K562 (cell line): ENCODE results near the gene C1orf122. TPM values are rescaled to one million over a fixed set of nuclear protein-coding genes. Genes with fewer than 3 reads are reported as not detected.
A peak's percentile ranks its signal among the peaks of the same experiment; 100 is the strongest.

Experiments used
- BHLHE40 ChIP-seq: IDR thresholded peaks from 2 replicates; pipeline ENCODE4 v1.6.1; 2011; ENCODE audit warnings: low read length, improper control_type of control experiment
- ELF4 ChIP-seq: fragments of 450-650 bp; formaldehyde crosslinking; IDR thresholded peaks from 2 replicates; pipeline ENCODE4 v1.4.0; 2022; ENCODE audit warnings: missing genetic modification characterization
- GTF2E2 ChIP-seq: fragments of 200-800 bp; sonication (Bioruptor generic); IDR thresholded peaks from 2 replicates; pipeline ENCODE4 v1.6.1; 2016; ENCODE audit warnings: missing genetic modification characterization, missing compliant biosample characterization
- KLF10 ChIP-seq: fragments of 250-450 bp; sonication (Bioruptor Pico); IDR thresholded peaks from 2 replicates; pipeline ENCODE4 v1.6.1; 2021; ENCODE audit warnings: matching md5 sums
- MCM2 ChIP-seq: fragments of 450-650 bp; IDR thresholded peaks from 2 replicates; pipeline ENCODE4 v1.6.1; 2017; ENCODE audit warnings: low read depth, mild to moderate bottlenecking
- PRMT5 ChIP-seq: sonication (generic); formaldehyde crosslinking; IDR thresholded peaks from 2 replicates; pipeline ENCODE4 v1.5.0; 2020; ENCODE audit warnings: missing genetic modification reagents
- SPI1 ChIP-seq: IDR thresholded peaks from 2 replicates; pipeline ENCODE4 v1.6.1; 2011; ENCODE audit warnings: low read depth, low read length, control low read depth, borderline replicate concordance
- ZNF445 ChIP-seq: fragments of 250-450 bp; sonication (Bioruptor Pico); IDR thresholded peaks from 2 replicates; pipeline ENCODE4 v1.4.0; 2020; ENCODE audit warnings: low read depth, mild to moderate bottlenecking, moderate library complexity
- polyA plus RNA-seq, 8 experiments: library from polyadenylated mRNA; depleted of rRNA in 4 of 8; stranded (reverse) in 5 of 8; unstranded in 3 of 8; fragments of >200 nt; fragmentation: Nextera tagmentation in 2 of 8; fragmentation: Illumina TruSeq in 1 of 8; extraction: Ambion mirVana in 2 of 8; extraction: Trizol in 1 of 8; gene quantifications; 2 replicates each; pipeline versions ENCODE4 v1.2.1 to v1.2.3, GENCODE V29; 2011 to 2014; ENCODE audit warnings: inconsistent platforms in 1 of 8, missing spikeins in 1 of 8
- total RNA-seq, 7 experiments: library from RNA; depleted of rRNA in 6 of 7; stranded (reverse); fragments of >200 nt in 6 of 7; fragmentation: Illumina TruSeq in 2 of 7; extraction: Trizol in 2 of 7; gene quantifications; 2 replicates each; pipeline versions ENCODE4 v1.2.1 to v1.2.3, GENCODE V29; 2011 to 2021; ENCODE audit warnings: low replicate concordance in 1 of 7
- TF ChIP-seq, protein P1 (sequence below): fragments of 250-450 bp; sonication (Bioruptor Pico); IDR thresholded peaks from 2 replicates; pipeline ENCODE4 v1.8.0; 2022; ENCODE audit warnings: inconsistent platforms, mild to moderate bottlenecking, moderate library complexity, borderline replicate concordance
- TF ChIP-seq, protein P2 (sequence below): fragments of 250-450 bp; sonication (Bioruptor Pico); IDR thresholded peaks from 2 replicates; pipeline ENCODE4 v1.8.0; 2022; ENCODE audit warnings: moderate library complexity, mild to moderate bottlenecking, inconsistent platforms
- TF ChIP-seq, protein P3 (sequence below): sonication (generic); formaldehyde crosslinking; IDR thresholded peaks from 2 replicates; pipeline ENCODE4 v1.8.0; 2022; ENCODE audit warnings: mild to moderate bottlenecking, missing genetic modification reagents
- TF ChIP-seq, protein P4 (sequence below), 3 experiments: fragments of 200-800 bp in 1 of 3; fragments of 250-450 bp in 1 of 3; fragments of 450-650 bp in 1 of 3; sonication (Bioruptor Pico) in 1 of 3; sonication (Bioruptor generic) in 1 of 3; formaldehyde crosslinking in 1 of 3; IDR thresholded peaks; 2 replicates each; pipeline versions ENCODE4 v1.6.1 to v1.8.0; 2016 to 2022; ENCODE audit warnings: mild to moderate bottlenecking in 2 of 3, missing genetic modification characterization in 2 of 3, missing compliant biosample characterization in 1 of 3, moderate library complexity in 1 of 3
- TF ChIP-seq, protein P5 (sequence below): fragments of 450-650 bp; IDR thresholded peaks from 2 replicates; pipeline ENCODE4 v1.6.1; 2017; ENCODE audit warnings: antibody characterized with exemption, mild to moderate bottlenecking

Gene C1orf122
- total and polyA plus RNA-seq, 9 of the 15 experiments (the other 6 are each of a cell fraction or from before 2014, with no cell fraction given), result 3.6 to 70.9 (median 17.3) TPM

DNA sequence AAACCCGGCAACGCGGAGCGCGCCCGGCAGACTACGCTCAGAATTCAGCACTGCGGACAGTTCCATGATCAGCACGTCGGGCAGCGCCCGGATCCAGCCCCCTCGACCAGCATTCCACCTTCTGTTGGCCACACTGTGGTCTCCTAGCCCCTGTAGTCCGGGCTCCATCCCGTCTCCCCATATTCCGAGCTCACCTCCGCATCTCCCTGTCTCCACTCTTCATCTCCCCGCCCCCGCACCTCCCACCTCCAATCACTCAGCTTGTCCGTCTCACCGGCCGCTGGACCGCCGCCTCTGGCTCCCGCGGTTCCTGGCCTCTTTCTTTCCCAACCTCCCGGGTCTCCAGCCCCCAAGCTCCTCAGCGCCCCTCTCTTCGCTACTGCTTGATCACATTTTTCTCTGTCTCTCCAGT, 43.2 kb upstream of the C1orf122 start (continued):
- TF ChIP-seq, protein P1, sequence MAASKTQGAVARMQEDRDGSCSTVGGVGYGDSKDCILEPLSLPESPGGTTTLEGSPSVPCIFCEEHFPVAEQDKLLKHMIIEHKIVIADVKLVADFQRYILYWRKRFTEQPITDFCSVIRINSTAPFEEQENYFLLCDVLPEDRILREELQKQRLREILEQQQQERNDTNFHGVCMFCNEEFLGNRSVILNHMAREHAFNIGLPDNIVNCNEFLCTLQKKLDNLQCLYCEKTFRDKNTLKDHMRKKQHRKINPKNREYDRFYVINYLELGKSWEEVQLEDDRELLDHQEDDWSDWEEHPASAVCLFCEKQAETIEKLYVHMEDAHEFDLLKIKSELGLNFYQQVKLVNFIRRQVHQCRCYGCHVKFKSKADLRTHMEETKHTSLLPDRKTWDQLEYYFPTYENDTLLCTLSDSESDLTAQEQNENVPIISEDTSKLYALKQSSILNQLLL (CRISPR knock-in tag), result no peak
- TF ChIP-seq, protein P2, sequence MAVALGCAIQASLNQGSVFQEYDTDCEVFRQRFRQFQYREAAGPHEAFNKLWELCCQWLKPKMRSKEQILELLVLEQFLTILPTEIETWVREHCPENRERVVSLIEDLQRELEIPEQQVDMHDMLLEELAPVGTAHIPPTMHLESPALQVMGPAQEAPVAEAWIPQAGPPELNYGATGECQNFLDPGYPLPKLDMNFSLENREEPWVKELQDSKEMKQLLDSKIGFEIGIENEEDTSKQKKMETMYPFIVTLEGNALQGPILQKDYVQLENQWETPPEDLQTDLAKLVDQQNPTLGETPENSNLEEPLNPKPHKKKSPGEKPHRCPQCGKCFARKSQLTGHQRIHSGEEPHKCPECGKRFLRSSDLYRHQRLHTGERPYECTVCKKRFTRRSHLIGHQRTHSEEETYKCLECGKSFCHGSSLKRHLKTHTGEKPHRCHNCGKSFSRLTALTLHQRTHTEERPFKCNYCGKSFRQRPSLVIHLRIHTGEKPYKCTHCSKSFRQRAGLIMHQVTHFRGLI (CRISPR knock-in tag), result 0 out of 2 replicates have a peak, but pooled peaks have one; percentile 41
- no peak for TF ChIP-seq ZNF445 (CRISPR knock-in tag)
- TF ChIP-seq SPI1, result no peak
- no peak for TF ChIP-seq GTF2E2 (tag)
- TF ChIP-seq KLF10 (CRISPR knock-in tag), result no peak
- TF ChIP-seq PRMT5, result peak; percentile 99
- TF ChIP-seq MCM2, result no peak
- TF ChIP-seq, protein P3, sequence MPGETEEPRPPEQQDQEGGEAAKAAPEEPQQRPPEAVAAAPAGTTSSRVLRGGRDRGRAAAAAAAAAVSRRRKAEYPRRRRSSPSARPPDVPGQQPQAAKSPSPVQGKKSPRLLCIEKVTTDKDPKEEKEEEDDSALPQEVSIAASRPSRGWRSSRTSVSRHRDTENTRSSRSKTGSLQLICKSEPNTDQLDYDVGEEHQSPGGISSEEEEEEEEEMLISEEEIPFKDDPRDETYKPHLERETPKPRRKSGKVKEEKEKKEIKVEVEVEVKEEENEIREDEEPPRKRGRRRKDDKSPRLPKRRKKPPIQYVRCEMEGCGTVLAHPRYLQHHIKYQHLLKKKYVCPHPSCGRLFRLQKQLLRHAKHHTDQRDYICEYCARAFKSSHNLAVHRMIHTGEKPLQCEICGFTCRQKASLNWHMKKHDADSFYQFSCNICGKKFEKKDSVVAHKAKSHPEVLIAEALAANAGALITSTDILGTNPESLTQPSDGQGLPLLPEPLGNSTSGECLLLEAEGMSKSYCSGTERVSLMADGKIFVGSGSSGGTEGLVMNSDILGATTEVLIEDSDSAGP (CRISPR knock-in tag), result peak; percentile 61; the same call in 1 of the 2 replicates
- TF ChIP-seq, protein P4, sequence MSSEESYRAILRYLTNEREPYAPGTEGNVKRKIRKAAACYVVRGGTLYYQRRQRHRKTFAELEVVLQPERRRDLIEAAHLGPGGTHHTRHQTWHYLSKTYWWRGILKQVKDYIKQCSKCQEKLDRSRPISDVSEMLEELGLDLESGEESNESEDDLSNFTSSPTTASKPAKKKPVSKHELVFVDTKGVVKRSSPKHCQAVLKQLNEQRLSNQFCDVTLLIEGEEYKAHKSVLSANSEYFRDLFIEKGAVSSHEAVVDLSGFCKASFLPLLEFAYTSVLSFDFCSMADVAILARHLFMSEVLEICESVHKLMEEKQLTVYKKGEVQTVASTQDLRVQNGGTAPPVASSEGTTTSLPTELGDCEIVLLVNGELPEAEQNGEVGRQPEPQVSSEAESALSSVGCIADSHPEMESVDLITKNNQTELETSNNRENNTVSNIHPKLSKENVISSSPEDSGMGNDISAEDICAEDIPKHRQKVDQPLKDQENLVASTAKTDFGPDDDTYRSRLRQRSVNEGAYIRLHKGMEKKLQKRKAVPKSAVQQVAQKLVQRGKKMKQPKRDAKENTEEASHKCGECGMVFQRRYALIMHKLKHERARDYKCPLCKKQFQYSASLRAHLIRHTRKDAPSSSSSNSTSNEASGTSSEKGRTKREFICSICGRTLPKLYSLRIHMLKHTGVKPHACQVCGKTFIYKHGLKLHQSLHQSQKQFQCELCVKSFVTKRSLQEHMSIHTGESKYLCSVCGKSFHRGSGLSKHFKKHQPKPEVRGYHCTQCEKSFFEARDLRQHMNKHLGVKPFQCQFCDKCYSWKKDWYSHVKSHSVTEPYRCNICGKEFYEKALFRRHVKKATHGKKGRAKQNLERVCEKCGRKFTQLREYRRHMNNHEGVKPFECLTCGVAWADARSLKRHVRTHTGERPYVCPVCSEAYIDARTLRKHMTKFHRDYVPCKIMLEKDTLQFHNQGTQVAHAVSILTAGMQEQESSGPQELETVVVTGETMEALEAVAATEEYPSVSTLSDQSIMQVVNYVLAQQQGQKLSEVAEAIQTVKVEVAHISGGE (CRISPR knock-in tag; IDR thresholded peaks at IDR 0.05), result peak in 1 of 3 experiments; percentile 67; a peak in 2 of 6 replicates
- TF ChIP-seq BHLHE40, result no peak
- TF ChIP-seq, protein P5, sequence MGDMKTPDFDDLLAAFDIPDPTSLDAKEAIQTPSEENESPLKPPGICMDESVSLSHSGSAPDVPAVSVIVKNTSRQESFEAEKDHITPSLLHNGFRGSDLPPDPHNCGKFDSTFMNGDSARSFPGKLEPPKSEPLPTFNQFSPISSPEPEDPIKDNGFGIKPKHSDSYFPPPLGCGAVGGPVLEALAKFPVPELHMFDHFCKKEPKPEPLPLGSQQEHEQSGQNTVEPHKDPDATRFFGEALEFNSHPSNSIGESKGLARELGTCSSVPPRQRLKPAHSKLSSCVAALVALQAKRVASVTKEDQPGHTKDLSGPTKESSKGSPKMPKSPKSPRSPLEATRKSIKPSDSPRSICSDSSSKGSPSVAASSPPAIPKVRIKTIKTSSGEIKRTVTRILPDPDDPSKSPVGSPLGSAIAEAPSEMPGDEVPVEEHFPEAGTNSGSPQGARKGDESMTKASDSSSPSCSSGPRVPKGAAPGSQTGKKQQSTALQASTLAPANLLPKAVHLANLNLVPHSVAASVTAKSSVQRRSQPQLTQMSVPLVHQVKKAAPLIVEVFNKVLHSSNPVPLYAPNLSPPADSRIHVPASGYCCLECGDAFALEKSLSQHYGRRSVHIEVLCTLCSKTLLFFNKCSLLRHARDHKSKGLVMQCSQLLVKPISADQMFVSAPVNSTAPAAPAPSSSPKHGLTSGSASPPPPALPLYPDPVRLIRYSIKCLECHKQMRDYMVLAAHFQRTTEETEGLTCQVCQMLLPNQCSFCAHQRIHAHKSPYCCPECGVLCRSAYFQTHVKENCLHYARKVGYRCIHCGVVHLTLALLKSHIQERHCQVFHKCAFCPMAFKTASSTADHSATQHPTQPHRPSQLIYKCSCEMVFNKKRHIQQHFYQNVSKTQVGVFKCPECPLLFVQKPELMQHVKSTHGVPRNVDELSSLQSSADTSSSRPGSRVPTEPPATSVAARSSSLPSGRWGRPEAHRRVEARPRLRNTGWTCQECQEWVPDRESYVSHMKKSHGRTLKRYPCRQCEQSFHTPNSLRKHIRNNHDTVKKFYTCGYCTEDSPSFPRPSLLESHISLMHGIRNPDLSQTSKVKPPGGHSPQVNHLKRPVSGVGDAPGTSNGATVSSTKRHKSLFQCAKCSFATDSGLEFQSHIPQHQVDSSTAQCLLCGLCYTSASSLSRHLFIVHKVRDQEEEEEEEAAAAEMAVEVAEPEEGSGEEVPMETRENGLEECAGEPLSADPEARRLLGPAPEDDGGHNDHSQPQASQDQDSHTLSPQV, result no peak
- 0 out of 2 replicates have a peak, but pooled peaks have one; percentile 14 for TF ChIP-seq ELF4 (CRISPR knock-in tag)
